ENCODE measurements around the gene ZNF846.

DNA sequence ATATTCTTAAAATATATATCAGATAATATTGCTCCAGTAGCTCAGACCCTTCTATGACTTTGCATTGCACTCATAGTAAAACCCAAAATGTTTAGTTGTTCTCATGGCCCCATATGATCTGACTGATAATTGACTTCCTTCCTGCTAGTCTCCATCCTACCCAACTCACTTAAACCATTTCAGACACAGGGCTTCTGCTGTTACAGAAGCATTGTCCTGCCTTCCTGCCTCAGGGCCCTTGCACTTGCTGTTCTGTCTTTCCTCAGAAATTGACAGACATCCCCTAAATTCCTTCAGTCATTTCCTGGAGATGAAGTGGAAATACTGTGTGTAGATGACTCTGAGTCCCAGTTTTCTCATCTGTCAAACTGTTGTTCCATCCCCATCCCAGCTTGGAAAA, 30.6 kb upstream of the ZNF846 start:
- TF ChIP-seq L3MBTL2 (conservative IDR thresholded peaks at IDR 0.05) (no peak), NFRKB (IDR thresholded peaks at IDR 0.05) (no peak), FOXK2 (IDR thresholded peaks at IDR 0.05) (no peak), HDGF (IDR thresholded peaks at IDR 0.05; ENCODE audit: borderline replicate concordance) (no peak), FOXM1 (IDR thresholded peaks at IDR 0.05; ENCODE audit: borderline replicate concordance) (no peak)
